ENCODE data around the gene CLRN2.

Gene CLRN2

GRCh38 chr4:17515445-17516407 lies 761 bp downstream of the CLRN2 start:
- no peak for TF ChIP-seq ZFX (IDR thresholded peaks at IDR 0.05)
- TF ChIP-seq, protein P1, sequence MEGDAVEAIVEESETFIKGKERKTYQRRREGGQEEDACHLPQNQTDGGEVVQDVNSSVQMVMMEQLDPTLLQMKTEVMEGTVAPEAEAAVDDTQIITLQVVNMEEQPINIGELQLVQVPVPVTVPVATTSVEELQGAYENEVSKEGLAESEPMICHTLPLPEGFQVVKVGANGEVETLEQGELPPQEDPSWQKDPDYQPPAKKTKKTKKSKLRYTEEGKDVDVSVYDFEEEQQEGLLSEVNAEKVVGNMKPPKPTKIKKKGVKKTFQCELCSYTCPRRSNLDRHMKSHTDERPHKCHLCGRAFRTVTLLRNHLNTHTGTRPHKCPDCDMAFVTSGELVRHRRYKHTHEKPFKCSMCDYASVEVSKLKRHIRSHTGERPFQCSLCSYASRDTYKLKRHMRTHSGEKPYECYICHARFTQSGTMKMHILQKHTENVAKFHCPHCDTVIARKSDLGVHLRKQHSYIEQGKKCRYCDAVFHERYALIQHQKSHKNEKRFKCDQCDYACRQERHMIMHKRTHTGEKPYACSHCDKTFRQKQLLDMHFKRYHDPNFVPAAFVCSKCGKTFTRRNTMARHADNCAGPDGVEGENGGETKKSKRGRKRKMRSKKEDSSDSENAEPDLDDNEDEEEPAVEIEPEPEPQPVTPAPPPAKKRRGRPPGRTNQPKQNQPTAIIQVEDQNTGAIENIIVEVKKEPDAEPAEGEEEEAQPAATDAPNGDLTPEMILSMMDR (conservative IDR thresholded peaks at IDR 0.05) = no peak
- no peak overlapping the region for H3K27ac ChIP-seq

- no peak overlapping the region for H3K27ac ChIP-seq
- no peak for TF ChIP-seq ZFX (IDR thresholded peaks at IDR 0.05)
- TF ChIP-seq, protein P1 (conservative IDR thresholded peaks at IDR 0.05) = no peak
These were observed 2.0 kb downstream of the CLRN2 start for GRCh38 chr4:17516980-17517379.

DNA sequence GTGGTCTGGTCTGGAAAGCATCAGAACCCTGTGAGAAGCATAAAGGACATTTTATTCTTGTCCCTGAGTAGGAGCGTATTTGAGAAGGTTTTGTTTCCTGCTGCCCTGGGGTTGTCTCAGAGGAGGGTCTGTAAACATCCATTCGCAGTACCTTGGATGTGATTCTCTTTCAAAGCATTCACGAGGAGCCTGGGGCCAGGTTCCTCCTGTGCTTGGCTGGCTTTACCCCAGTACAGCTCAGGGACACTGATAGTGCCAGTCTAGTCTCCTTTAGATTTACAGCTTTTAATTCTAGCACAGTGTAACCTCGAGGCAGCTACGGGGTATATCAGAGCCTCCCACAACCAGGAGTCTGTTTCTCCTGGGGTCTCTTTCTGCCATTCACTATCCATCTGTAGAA lies 2.7 kb downstream of the CLRN2 start:
- no peak overlapping the region for H3K27ac ChIP-seq
- TF ChIP-seq, protein P1 (conservative IDR thresholded peaks at IDR 0.05) = no peak
- no peak for TF ChIP-seq ZFX (IDR thresholded peaks at IDR 0.05)

GRCh38 chr4:17521595-17521994 lies 6.6 kb downstream of the CLRN2 start:
- TF ChIP-seq ZFX (IDR thresholded peaks at IDR 0.05) = no peak
- TF ChIP-seq, protein P1 (conservative IDR thresholded peaks at IDR 0.05) = no peak
- no peak overlapping the region for H3K27ac ChIP-seq

DNA sequence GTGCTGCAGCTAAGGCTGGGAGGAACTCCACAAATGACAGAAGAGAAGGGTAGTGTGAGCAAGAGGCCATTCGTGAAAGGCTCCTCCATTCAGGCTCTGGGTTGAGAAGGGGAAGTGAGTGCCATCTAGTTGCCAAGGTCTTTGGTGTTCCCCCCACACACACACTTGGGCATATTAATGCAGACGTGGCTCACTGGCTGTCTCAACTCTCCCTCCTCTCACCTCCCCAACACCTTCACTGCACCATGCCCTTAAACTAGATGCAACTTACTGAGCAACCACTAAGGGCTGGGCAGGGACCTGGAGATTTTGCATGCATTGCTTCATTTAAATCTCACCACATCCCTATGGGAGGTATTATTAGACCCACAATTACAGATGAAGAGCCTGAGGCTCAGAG lies 8.7 kb downstream of the CLRN2 start:
- no peak overlapping the region for H3K27ac ChIP-seq
- TF ChIP-seq, protein P1 (conservative IDR thresholded peaks at IDR 0.05) = no peak
- no peak for TF ChIP-seq ZFX (IDR thresholded peaks at IDR 0.05)

GRCh38 chr4:17526695-17527477 lies 11.9 kb downstream of the CLRN2 start:
- H3K27ac ChIP-seq = no peak overlapping the region
- no peak for TF ChIP-seq ZFX (IDR thresholded peaks at IDR 0.05)
- TF ChIP-seq, protein P1 (conservative IDR thresholded peaks at IDR 0.05) = no peak

Data from C4-2B (cell line).